ENCODE results near the gene PKD1L1.

DNA sequence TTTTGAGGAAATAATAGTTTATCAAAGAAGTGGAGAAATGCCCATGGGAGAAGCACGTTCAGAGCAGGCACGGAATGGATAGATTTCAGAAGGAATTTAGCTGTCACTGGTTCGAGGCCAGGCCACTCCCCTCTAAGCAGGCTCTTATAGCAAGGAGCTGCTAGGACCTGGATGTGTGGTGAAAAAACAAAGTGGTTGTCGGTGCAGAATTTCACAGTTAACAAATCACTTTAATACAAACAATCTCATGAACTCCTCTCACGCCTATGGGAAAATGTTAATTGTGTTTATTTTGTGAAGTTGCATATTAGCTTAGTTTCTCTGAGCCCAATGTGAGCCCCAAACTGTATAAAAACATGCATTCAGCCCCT is 176.3 kb downstream of the PKD1L1 start:
- TF ChIP-seq, protein P1, sequence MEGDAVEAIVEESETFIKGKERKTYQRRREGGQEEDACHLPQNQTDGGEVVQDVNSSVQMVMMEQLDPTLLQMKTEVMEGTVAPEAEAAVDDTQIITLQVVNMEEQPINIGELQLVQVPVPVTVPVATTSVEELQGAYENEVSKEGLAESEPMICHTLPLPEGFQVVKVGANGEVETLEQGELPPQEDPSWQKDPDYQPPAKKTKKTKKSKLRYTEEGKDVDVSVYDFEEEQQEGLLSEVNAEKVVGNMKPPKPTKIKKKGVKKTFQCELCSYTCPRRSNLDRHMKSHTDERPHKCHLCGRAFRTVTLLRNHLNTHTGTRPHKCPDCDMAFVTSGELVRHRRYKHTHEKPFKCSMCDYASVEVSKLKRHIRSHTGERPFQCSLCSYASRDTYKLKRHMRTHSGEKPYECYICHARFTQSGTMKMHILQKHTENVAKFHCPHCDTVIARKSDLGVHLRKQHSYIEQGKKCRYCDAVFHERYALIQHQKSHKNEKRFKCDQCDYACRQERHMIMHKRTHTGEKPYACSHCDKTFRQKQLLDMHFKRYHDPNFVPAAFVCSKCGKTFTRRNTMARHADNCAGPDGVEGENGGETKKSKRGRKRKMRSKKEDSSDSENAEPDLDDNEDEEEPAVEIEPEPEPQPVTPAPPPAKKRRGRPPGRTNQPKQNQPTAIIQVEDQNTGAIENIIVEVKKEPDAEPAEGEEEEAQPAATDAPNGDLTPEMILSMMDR (IDR thresholded peaks at IDR 0.05) = no peak
- no peak for TF ChIP-seq POLR2A (IDR thresholded peaks at IDR 0.05)
